SK-N-SH (cell line): ENCODE results near the gene SCAMP3. TPM values are rescaled to one million over a fixed set of nuclear protein-coding genes. Genes with fewer than 3 reads are reported as not detected.

Source experiments
- CTCF ChIA-PET: fragments of 300-600, 350-600 bp; formaldehyde crosslinking; extraction: SDS; loops from one replicate; lab custom pipeline; 2021; lab: Yijun Ruan, JAX
- POLR2A ChIA-PET: fragments of 350-600 bp; sonication (Branson Sonifier 250); formaldehyde crosslinking; extraction: SDS; loops from one replicate; lab custom pipeline; 2020; ENCODE audit warnings: antibody characterized with exemption, inconsistent platforms; lab: Yijun Ruan, JAX
- DNase-seq: peaks from one replicate; pipeline ENCODE4 v3.0.0; 2012
- H2AFZ ChIP-seq: fragments of 200-600 bp; sonication (generic); 2 replicates; pipeline ENCODE4 v1.8.1; 2016; ENCODE audit warnings: antibody characterized with exemption, mild to moderate bottlenecking, low read depth
- H3F3A ChIP-seq: fragments of 200-600 bp; sonication (generic); replicated peaks from 2 replicates; pipeline ENCODE3; 2016; ENCODE audit warnings: antibody characterized with exemption, mild to moderate bottlenecking; ENCODE audit not compliant: insufficient read depth
- H3K27ac ChIP-seq, 2 experiments: fragments of 200-500 bp in 1 of 2; fragments of 200-600 bp in 1 of 2; sonication (Bioruptor generic) in 1 of 2; sonication (generic), shearing (Covaris generic) in 1 of 2; 2 replicates each; pipeline versions ENCODE4 v1.5.1 to v1.6.1; 2014 to 2016; ENCODE audit warnings: low read depth in 2 of 2, inconsistent platforms in 1 of 2, low read length in 1 of 2, mild to moderate bottlenecking in 1 of 2, mixed read lengths in 1 of 2
- H3K27me3 ChIP-seq: fragments of 200-600 bp; sonication (generic), shearing (Covaris generic); 2 replicates; pipeline ENCODE4 v1.6.1; 2016; ENCODE audit warnings: mixed run types; ENCODE audit not compliant: insufficient read depth
- H3K36me3 ChIP-seq, 2 experiments: fragments of 200-500 bp in 1 of 2; fragments of 200-600 bp in 1 of 2; sonication (Bioruptor generic) in 1 of 2; sonication (generic) in 1 of 2; replicated peaks in 1 of 2; 2 replicates each; pipeline versions ENCODE3 to v1.5.1; 2014 to 2016; ENCODE audit warnings: low read length in 1 of 2, mild to moderate bottlenecking in 1 of 2; ENCODE audit not compliant: insufficient read depth in 2 of 2, control insufficient read depth in 1 of 2
- H3K4me1 ChIP-seq, 2 experiments: fragments of 200-500 bp in 1 of 2; fragments of 200-600 bp in 1 of 2; sonication (Bioruptor generic) in 1 of 2; sonication (generic), shearing (Covaris generic) in 1 of 2; 2 replicates each; pipeline versions ENCODE4 v1.5.1 to v1.6.1; 2014 to 2016; ENCODE audit warnings: low read depth in 1 of 2, low read length in 1 of 2, mixed run types in 1 of 2; ENCODE audit not compliant: insufficient read depth in 2 of 2, control insufficient read depth in 1 of 2
- H3K4me2 ChIP-seq: fragments of 200-600 bp; sonication (generic), shearing (Covaris generic); 2 replicates; pipeline ENCODE4 v1.6.1; 2017; ENCODE audit warnings: mixed run types
- H3K4me3 ChIP-seq, 2 experiments: fragments of 200-500 bp in 1 of 2; fragments of 200-600 bp in 1 of 2; sonication (Bioruptor generic) in 1 of 2; sonication (generic), shearing (Covaris generic) in 1 of 2; 2 replicates each; pipeline versions ENCODE4 v1.5.1 to v1.8.1; 2014 to 2016; ENCODE audit warnings: low read depth in 2 of 2, inconsistent platforms in 1 of 2, low read length in 1 of 2, mild to moderate bottlenecking in 1 of 2, mixed read lengths in 1 of 2, moderate library complexity in 1 of 2
- H3K79me2 ChIP-seq: fragments of 200-600 bp; sonication (generic); 2 replicates; pipeline ENCODE4 v1.8.1; 2017; ENCODE audit warnings: mild to moderate bottlenecking; ENCODE audit not compliant: insufficient read depth
- H3K9ac ChIP-seq: fragments of 200-600 bp; sonication (generic); 2 replicates; pipeline ENCODE4 v1.6.1; 2017; ENCODE audit warnings: mixed run types
- H3K9me2 ChIP-seq: fragments of 200-600 bp; sonication (generic); 2 replicates; pipeline ENCODE4 v1.6.1; 2017; ENCODE audit warnings: mixed run types
- H3K9me3 ChIP-seq: fragments of 200-600 bp; sonication (generic); 2 replicates; pipeline ENCODE4 v1.6.1; 2017; ENCODE audit warnings: mixed run types, mild to moderate bottlenecking, moderate library complexity
- H4K20me1 ChIP-seq: fragments of 200-600 bp; sonication (generic); 2 replicates; pipeline ENCODE4 v1.6.1; 2017; ENCODE audit warnings: mild to moderate bottlenecking, mixed run types; ENCODE audit not compliant: insufficient read depth
- ELF1 ChIP-seq: IDR thresholded peaks from 2 replicates; pipeline ENCODE4 v1.4.0; 2012
- EP300 ChIP-seq, 2 experiments: IDR thresholded peaks; 2 replicates each; pipeline versions ENCODE4 v1.4.0 to v1.6.1; 2012; ENCODE audit warnings: borderline replicate concordance in 1 of 2, low read depth in 1 of 2, low read length in 1 of 2
- FOXJ3 ChIP-seq: sonication (generic); formaldehyde crosslinking; IDR thresholded peaks from 2 replicates; pipeline ENCODE4 v1.5.1; 2020; ENCODE audit warnings: mild to moderate bottlenecking, missing genetic modification reagents
- GABPA ChIP-seq: IDR thresholded peaks from 2 replicates; pipeline ENCODE4 v1.4.0; 2012; ENCODE audit warnings: low read depth, mild to moderate bottlenecking
- GATA2 ChIP-seq: sonication (generic); formaldehyde crosslinking; IDR thresholded peaks from 2 replicates; pipeline ENCODE4 v1.5.0; 2020; ENCODE audit warnings: mild to moderate bottlenecking, missing genetic modification reagents
- MEF2A ChIP-seq: IDR thresholded peaks from 2 replicates; pipeline ENCODE4 v1.4.0; 2012; ENCODE audit warnings: low read depth, borderline replicate concordance
- NFIC ChIP-seq: IDR thresholded peaks from 2 replicates; pipeline ENCODE4 v1.4.0; 2012; ENCODE audit warnings: borderline replicate concordance
- NRF1 ChIP-seq: IDR thresholded peaks from 2 replicates; pipeline ENCODE4 v1.6.1; 2012; ENCODE audit warnings: low read depth, mild to moderate bottlenecking, low read length
- RCOR1 ChIP-seq: fragments of 150-350 bp; IDR thresholded peaks from 2 replicates; pipeline ENCODE4 v1.6.1; 2017; ENCODE audit warnings: antibody characterized with exemption, low read length
- TEAD4 ChIP-seq: IDR thresholded peaks from 2 replicates; pipeline ENCODE4 v1.4.0; 2012; ENCODE audit warnings: mild to moderate bottlenecking, borderline replicate concordance; ENCODE audit not compliant: insufficient read depth
- WGBS: methylation state at CpG from one replicate; pipeline ENCODE4 v1.1.6; 2017; ENCODE audit warnings: low lambda C conversion rate; 5-methylcytosine and 5-hydroxymethylcytosine counted together
- polyA plus RNA-seq, 3 experiments: library from polyadenylated mRNA; depleted of rRNA; stranded (reverse); fragments of >200 nt; gene quantifications; 2 replicates each; pipeline ENCODE4 v1.2.3, GENCODE V29; 2012
- TF ChIP-seq, protein P1 (sequence below): IDR thresholded peaks from 2 replicates; pipeline ENCODE4 v1.6.1; 2012; ENCODE audit warnings: mild to moderate bottlenecking, low read depth, low read length, moderate library complexity
- TF ChIP-seq, protein P2 (sequence below): IDR thresholded peaks from 2 replicates; pipeline ENCODE4; 2012
- TF ChIP-seq, protein P3 (sequence below): fragments of 150-350 bp; IDR thresholded peaks from 2 replicates; pipeline ENCODE4 v1.6.1; 2017; ENCODE audit warnings: antibody characterized with exemption, low read length, low read depth, borderline replicate concordance

SCAMP3 gene
- polyA plus RNA-seq, 1 of the 3 experiments (the other 2 are of a cell fraction): 193 TPM

DNA sequence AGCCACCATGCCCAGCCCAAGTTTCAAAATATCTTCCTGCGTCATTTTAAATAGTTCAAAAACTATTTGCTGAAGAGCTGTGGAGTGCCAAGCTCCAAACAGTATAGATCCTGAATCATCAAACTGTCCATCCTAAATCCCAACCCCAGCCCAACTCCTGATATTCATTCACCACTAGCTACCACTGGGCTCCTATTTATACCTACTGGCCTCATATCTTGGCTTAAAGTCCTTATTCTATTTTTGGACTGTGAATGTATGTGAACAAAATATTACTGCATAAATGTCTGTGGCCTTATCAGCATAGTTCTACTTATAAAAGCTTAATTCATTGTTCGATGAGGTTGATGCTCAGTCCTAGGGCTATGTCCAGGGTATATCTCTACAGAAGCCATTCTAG, 5.2 kb upstream of the SCAMP3 start:
- DNase-seq: no peak
- ChIA-PET POLR2A (no interaction called here), CTCF (interaction anchor here (1.5 to 13.2 kb wide), 4 partner anchors 11 to 60 kb away, joined by 4 to 126 read pairs (median 7); partner anchors contain the start of gene ENTREP3)
- peaks cover 36% of the 10 kb centered on the region for H3F3A ChIP-seq
- no peaks in the 10 kb centered on the region for H3K27me3 ChIP-seq
- H3K4me3 ChIP-seq: no peak overlapping the region
- no peaks in the 10 kb centered on the region for H3K9me3 ChIP-seq
- H3K27ac ChIP-seq: no peak overlapping the region
- H3K9ac ChIP-seq: no peak overlapping the region
- H2AFZ ChIP-seq: no peak overlapping the region
- 77% methylated on average over 2 of the region's 2 CpGs for WGBS
- H3K79me2 ChIP-seq: peaks cover 33% of the 10 kb centered on the region
- no peak for TF ChIP-seq MEF2A
- TF ChIP-seq, protein P1, sequence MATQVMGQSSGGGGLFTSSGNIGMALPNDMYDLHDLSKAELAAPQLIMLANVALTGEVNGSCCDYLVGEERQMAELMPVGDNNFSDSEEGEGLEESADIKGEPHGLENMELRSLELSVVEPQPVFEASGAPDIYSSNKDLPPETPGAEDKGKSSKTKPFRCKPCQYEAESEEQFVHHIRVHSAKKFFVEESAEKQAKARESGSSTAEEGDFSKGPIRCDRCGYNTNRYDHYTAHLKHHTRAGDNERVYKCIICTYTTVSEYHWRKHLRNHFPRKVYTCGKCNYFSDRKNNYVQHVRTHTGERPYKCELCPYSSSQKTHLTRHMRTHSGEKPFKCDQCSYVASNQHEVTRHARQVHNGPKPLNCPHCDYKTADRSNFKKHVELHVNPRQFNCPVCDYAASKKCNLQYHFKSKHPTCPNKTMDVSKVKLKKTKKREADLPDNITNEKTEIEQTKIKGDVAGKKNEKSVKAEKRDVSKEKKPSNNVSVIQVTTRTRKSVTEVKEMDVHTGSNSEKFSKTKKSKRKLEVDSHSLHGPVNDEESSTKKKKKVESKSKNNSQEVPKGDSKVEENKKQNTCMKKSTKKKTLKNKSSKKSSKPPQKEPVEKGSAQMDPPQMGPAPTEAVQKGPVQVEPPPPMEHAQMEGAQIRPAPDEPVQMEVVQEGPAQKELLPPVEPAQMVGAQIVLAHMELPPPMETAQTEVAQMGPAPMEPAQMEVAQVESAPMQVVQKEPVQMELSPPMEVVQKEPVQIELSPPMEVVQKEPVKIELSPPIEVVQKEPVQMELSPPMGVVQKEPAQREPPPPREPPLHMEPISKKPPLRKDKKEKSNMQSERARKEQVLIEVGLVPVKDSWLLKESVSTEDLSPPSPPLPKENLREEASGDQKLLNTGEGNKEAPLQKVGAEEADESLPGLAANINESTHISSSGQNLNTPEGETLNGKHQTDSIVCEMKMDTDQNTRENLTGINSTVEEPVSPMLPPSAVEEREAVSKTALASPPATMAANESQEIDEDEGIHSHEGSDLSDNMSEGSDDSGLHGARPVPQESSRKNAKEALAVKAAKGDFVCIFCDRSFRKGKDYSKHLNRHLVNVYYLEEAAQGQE: no peak
- TF ChIP-seq FOXJ3 (CRISPR knock-in tag): no peak
- TF ChIP-seq TEAD4: no peak
- no peak for TF ChIP-seq NFIC
- TF ChIP-seq, protein P2, sequence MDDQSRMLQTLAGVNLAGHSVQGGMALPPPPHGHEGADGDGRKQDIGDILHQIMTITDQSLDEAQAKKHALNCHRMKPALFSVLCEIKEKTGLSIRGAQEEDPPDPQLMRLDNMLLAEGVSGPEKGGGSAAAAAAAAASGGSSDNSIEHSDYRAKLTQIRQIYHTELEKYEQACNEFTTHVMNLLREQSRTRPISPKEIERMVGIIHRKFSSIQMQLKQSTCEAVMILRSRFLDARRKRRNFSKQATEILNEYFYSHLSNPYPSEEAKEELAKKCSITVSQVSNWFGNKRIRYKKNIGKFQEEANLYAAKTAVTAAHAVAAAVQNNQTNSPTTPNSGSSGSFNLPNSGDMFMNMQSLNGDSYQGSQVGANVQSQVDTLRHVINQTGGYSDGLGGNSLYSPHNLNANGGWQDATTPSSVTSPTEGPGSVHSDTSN: no peak
- TF ChIP-seq ELF1: no peak
- TF ChIP-seq GATA2: no peak
- TF ChIP-seq, protein P3, sequence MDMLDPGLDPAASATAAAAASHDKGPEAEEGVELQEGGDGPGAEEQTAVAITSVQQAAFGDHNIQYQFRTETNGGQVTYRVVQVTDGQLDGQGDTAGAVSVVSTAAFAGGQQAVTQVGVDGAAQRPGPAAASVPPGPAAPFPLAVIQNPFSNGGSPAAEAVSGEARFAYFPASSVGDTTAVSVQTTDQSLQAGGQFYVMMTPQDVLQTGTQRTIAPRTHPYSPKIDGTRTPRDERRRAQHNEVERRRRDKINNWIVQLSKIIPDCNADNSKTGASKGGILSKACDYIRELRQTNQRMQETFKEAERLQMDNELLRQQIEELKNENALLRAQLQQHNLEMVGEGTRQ: no peak
- TF ChIP-seq RCOR1: no peak
- TF ChIP-seq NRF1: no peak
- TF ChIP-seq GABPA: no peak
- TF ChIP-seq EP300 (IDR thresholded peaks at IDR 0.05; ENCODE audit: borderline replicate concordance in 1 of 2, low read depth in 1 of 2, low read length in 1 of 2): no peak
- TF ChIP-seq, all 33 proteins: peak for 0
- Histone ChIP-seq H3K9me2 (no peaks in the 10 kb centered on the region), H4K20me1 (peaks cover 11% of the 10 kb centered on the region), H3K4me2 (no peak overlapping the region), H3K36me3 (peaks cover 59 to 77% of the 10 kb centered on the region in 2 experiments), H3K4me1 (peaks cover 0 to 12% of the 10 kb centered on the region in 2 experiments; a peak in 2 of 4 replicates)
